Heart right ventricle (tissue), 16 donors: ENCODE results near the gene TMEM63A. TPM values are rescaled to one million over a fixed set of nuclear protein-coding genes. Genes with fewer than 3 reads are reported as not detected.

Experiments used
- ATAC-seq, 8 donors: fragments of 200-7000 bp; cut with Tn5 transposase; one replicate each; pipeline ENCODE4 v1.9.1; 2020; ENCODE audit warnings: mild to moderate bottlenecking in 8 of 8, moderate library complexity in 8 of 8, moderate number of reproducible peaks in 1 of 8
- DNase-seq, 2 donors: peaks; one replicate each; pipeline ENCODE4 v3.0.0-alpha.2; 2020
- H3K27ac ChIP-seq, 10 donors: fragments of 200-600 bp; sonication (generic) in 2 of 10; one replicate each; pipeline versions ENCODE4 v1.5.0 to v1.8.0; 2020 to 2022; ENCODE audit warnings: mild to moderate bottlenecking in 3 of 10
- H3K27me3 ChIP-seq, 7 donors: fragments of 200-600 bp; one replicate each; pipeline ENCODE4 v1.8.0; 2021 to 2022; ENCODE audit warnings: mild to moderate bottlenecking in 2 of 7
- H3K36me3 ChIP-seq, 9 donors: fragments of 200-600 bp; sonication (generic) in 1 of 9; one replicate each; pipeline versions ENCODE4 v1.5.0 to v1.8.0; 2020 to 2022; ENCODE audit warnings: mild to moderate bottlenecking in 2 of 9
- H3K4me1 ChIP-seq, 9 donors: fragments of 200-600 bp; sonication (generic) in 1 of 9; one replicate each; pipeline versions ENCODE4 v1.5.0 to v1.8.0; 2020 to 2022; ENCODE audit warnings: mild to moderate bottlenecking in 4 of 9
- H3K4me3 ChIP-seq, 10 donors: fragments of 200-600 bp; sonication (generic) in 2 of 10; one replicate each; pipeline versions ENCODE4 v1.5.0 to v1.8.0; 2020 to 2022; ENCODE audit warnings: mild to moderate bottlenecking in 7 of 10, moderate library complexity in 2 of 10
- H3K9me3 ChIP-seq, 11 donors: fragments of 200-600 bp in 10 of 11; sonication (generic) in 2 of 11; one replicate each; pipeline versions ENCODE4 v1.5.0 to v1.8.0; 2013 to 2022; ENCODE audit warnings: mild to moderate bottlenecking in 2 of 11, control low read depth in 1 of 11, moderate library complexity in 1 of 11
- CTCF ChIP-seq, 9 donors: fragments of 200-600 bp; sonication (generic) in 2 of 9; IDR thresholded peaks; one replicate each; pipeline versions ENCODE4 v1.5.0 to v1.8.0; 2021 to 2022; ENCODE audit warnings: antibody characterized with exemption in 9 of 9, mild to moderate bottlenecking in 5 of 9, moderate library complexity in 1 of 9
- WGBS, 2 donors: extraction: QIAGEN DNeasy Blood & Tissue Kit; methylation state at CpG; one replicate each; pipeline ENCODE4 v1.1.7; 2013; ENCODE audit warnings: inconsistent platforms in 1 of 2; 5-methylcytosine and 5-hydroxymethylcytosine counted together
- intact Hi-C, 10 donors: fragments of 100-400 bp; cut with DNase I; formaldehyde crosslinking; loops; one replicate each; pipeline versions ENCODE4 v1.11.1 to v1.14.2; 2022
- polyA plus RNA-seq, 2 donors: library from polyadenylated mRNA; stranded (reverse); fragments of 200-250 nt; gene quantifications; one replicate each; pipeline ENCODE4 v1.2.3, GENCODE V29; 2013
- total RNA-seq, 10 donors: library from RNA; stranded (reverse); fragmentation: NEBNext Ultra II Directional in 3 of 10; extraction: Animal tissue kit (Norgen Biotek cat#: 25700) in 3 of 10; gene quantifications; one replicate each; pipeline versions ENCODE4 v1.2.1 to v1.2.4, GENCODE V29; 2021 to 2023
- donor health status: Arrhythmogenic right ventricular cardiomyopathy.
- donor health status: ischemic (EF 13 %, LVEDD 7.1; RV severe dilation, severe dysfunction).
- donor health status: healthy with polysubstance abuse.
- donor health status: DM: no; HTN: yes; CAD: no.
- donor health status: DM: no; HTN: no; CAD: no.
- donor health status: ischemic (EF 25% LVEDD 6.9; RV normal size, moderate dysfunction).
- donor health status: ischemic (EF 25% LVEDD 5.7; RV mildly dilated, moderate dysfunction).
- donor health status: healthy.
- donor health status: DM: yes; HTN: yes; CAD: no.
- donor health status: Ischemic cardiomyopathy.
- donor health status: ischemic (EF 35%, LVEDD 5.7; RV mildly dilated, moderate dysfunction).
- donor health status: nonischemic (EF 11% LVEDD 7.7; RV severe dilation, severe dysfunction).
- donor health status: DM: yes; HTN: yes; CAD: no.
- donor health status: PGD.
- donor health status: ischemic (EF 29% LVEDD 5.4; RV normal size, mild dysfunction).
- donor health status: nonischemic (EF 23%, LVEDD 6.1; RV moderate dilation, normal function).

TMEM63A gene
- total and polyA plus RNA-seq, 12 donors = 10.4 to 69.1 (median 24.7) TPM

GRCh38 chr1:225917536-225917935 lies 35.4 kb upstream of the TMEM63A start:
- no peak overlapping the region for H3K4me3 ChIP-seq
- no peak for ATAC-seq

GRCh38 chr1:225917101-225917500 lies 34.9 kb upstream of the TMEM63A start:
- 96 to 98% methylated on average over 3 of the region's 3 CpGs for WGBS, 2 donors
- Histone ChIP-seq H3K36me3 (peaks cover 0 to 94% (median 8%) of the 10 kb centered on the region in 9 donors), H3K27ac (no peak overlapping the region), H3K4me3 (no peak overlapping the region), H3K9me3 (no peaks in the 10 kb centered on the region), H3K4me1 (peaks cover 0 to 25% (median 10%) of the 10 kb centered on the region in 9 donors), H3K27me3 (no peaks in the 10 kb centered on the region)
- intact Hi-C loops = loop anchor here in 3 of 10 donors (5.0 to 10.0 kb wide), 2 partner anchors 35 to 58 kb away; partner anchors contain the start of gene TMEM63A (in 1 of the 3)
- DNase-seq = no peak
- no peak for TF ChIP-seq CTCF (IDR thresholded peaks at IDR 0.05)
- no peak for ATAC-seq

More at GRCh38 chr1:225917536-225917935, 35.4 kb upstream of the TMEM63A start:
- peaks cover 0 to 96% (median 8%) of the 10 kb centered on the region in 9 donors for H3K36me3 ChIP-seq
- H3K27me3 ChIP-seq = no peaks in the 10 kb centered on the region
- peaks cover 0 to 29% (median 12%) of the 10 kb centered on the region in 9 donors for H3K4me1 ChIP-seq
- no peak overlapping the region for H3K27ac ChIP-seq
- no peak for TF ChIP-seq CTCF (IDR thresholded peaks at IDR 0.05)
- H3K9me3 ChIP-seq = no peaks in the 10 kb centered on the region
- no peak for DNase-seq
- intact Hi-C loops = loop anchor here in 3 of 10 donors (5.0 to 10.0 kb wide), 2 partner anchors 35 to 57 kb away; partner anchors contain the start of gene TMEM63A (in 1 of the 3)
- 91 to 93% methylated on average over 5 of the region's 5 CpGs for WGBS, 2 donors

GRCh38 chr1:225915538-225915991 lies 33.4 kb upstream of the TMEM63A start:
- no peak overlapping the region for H3K27ac ChIP-seq
- H3K27me3 ChIP-seq = no peaks in the 10 kb centered on the region
- H3K4me3 ChIP-seq = no peak overlapping the region
- peaks cover 0 to 79% (median 8%) of the 10 kb centered on the region in 9 donors for H3K36me3 ChIP-seq
- H3K9me3 ChIP-seq = no peaks in the 10 kb centered on the region
- DNase-seq (no peak), ATAC-seq (no peak)
- intact Hi-C loops = loop anchor here in 3 of 10 donors (5.0 to 10.0 kb wide), 2 partner anchors 33 to 59 kb away; partner anchors contain the start of gene TMEM63A (in 1 of the 3)
- H3K4me1 ChIP-seq = peaks cover 0 to 27% (median 14%) of the 10 kb centered on the region in 9 donors
- TF ChIP-seq CTCF (IDR thresholded peaks at IDR 0.05) = no peak
- 91% methylated on average over 7 of the region's 7 CpGs for WGBS, 2 donors

- TF ChIP-seq CTCF (IDR thresholded peaks at IDR 0.05) = no peak
- Histone ChIP-seq H3K36me3 (peaks cover 0 to 74% (median 8%) of the 10 kb centered on the region in 9 donors), H3K27me3 (no peaks in the 10 kb centered on the region), H3K9me3 (no peaks in the 10 kb centered on the region), H3K4me3 (no peak overlapping the region), H3K4me1 (peaks cover 0 to 20% (median 10%) of the 10 kb centered on the region in 9 donors), H3K27ac (no peak overlapping the region)
- no peak for ATAC-seq
- DNase-seq = no peak
- 87 to 89% methylated on average over 6 of the region's 6 CpGs for WGBS, 2 donors
- intact Hi-C loops = loop anchor here (5.0 to 10.0 kb wide), 6 partner anchors 33 to 438 kb away; partner anchors contain the start of genes SRP9 (in 6 of the 10) and TMEM63A (in 1 of the 10)
Observed at GRCh38 chr1:225914947-225915346, 32.8 kb upstream of the TMEM63A start.
